H1 (cell line): ENCODE measurements around the gene BCAR1.

Experiments
- CBX5 ChIP-seq: fragments of 300-800, 300-1000 bp; sonication (generic); IDR thresholded peaks from 2 replicates; pipeline ENCODE4 v1.7.1; 2016; ENCODE audit warnings: antibody characterized with exemption, low read length, low read depth
- CEBPB ChIP-seq: IDR thresholded peaks from 2 replicates; pipeline ENCODE4 v1.6.1; 2012; ENCODE audit warnings: low read depth, low read length
- HDAC2 ChIP-seq, 2 experiments: fragments of 300-600 bp in 1 of 2; sonication (generic) in 1 of 2; IDR thresholded peaks; 2 replicates each; pipeline ENCODE4 v1.6.1; 2011 to 2012; ENCODE audit warnings: low read depth in 2 of 2, low read length in 2 of 2, mild to moderate bottlenecking in 2 of 2, moderate library complexity in 2 of 2, borderline replicate concordance in 1 of 2, inconsistent platforms in 1 of 2
- POLR2A ChIP-seq, 2 experiments: IDR thresholded peaks; 1 replicate in 1 of 2; 2 replicates in 1 of 2; pipeline ENCODE4 v1.6.1; 2011; ENCODE audit warnings: low read depth in 2 of 2, low read length in 2 of 2, mild to moderate bottlenecking in 2 of 2; ENCODE audit errors: control extremely low read depth in 1 of 2
- SUZ12 ChIP-seq: fragments of 200-600 bp; sonication (generic); IDR thresholded peaks from 2 replicates; pipeline ENCODE4 v1.6.1; 2012; ENCODE audit warnings: mild to moderate bottlenecking, inconsistent platforms, low read length, moderate library complexity, mixed read lengths
- TAF1 ChIP-seq: IDR thresholded peaks from 2 replicates; pipeline ENCODE4 v1.6.1; 2011; ENCODE audit warnings: mild to moderate bottlenecking, low read depth, low read length
- TF ChIP-seq, protein P1 (sequence below): IDR thresholded peaks from 2 replicates; pipeline ENCODE4 v1.6.1; 2012; ENCODE audit warnings: inconsistent platforms
- TF ChIP-seq, protein P2 (sequence below), 3 experiments: IDR thresholded peaks; 1 replicate in 2 of 3; 2 replicates in 1 of 3; pipeline versions ENCODE4 v1.5.1 to v1.6.1; 2011; ENCODE audit warnings: low read length in 3 of 3, mild to moderate bottlenecking in 3 of 3, inconsistent platforms in 2 of 3, low read depth in 1 of 3, moderate library complexity in 1 of 3; ENCODE audit not compliant: insufficient read depth in 1 of 3; ENCODE audit errors: control extremely low read depth in 1 of 3

DNA sequence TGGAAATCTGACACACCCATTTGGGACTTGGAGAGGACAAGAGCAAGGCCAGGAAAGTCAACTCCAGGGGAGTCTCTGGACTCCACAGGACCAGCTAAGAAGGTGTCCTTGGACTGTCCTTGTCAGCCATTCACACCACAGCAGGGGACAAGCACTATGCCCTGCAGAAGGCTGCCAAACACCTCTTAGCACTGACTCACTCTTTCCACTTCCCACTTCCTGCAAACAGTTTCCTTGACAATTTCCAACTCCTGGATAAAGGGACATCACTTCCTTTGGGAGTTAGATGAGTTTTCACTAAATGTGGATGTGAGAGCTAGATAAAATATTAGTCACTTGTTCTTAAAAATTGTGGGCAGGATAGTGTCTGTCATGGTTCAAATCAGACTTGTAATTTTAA lies 37.8 kb upstream of the BCAR1 start:
- TF ChIP-seq HDAC2 (IDR thresholded peaks at IDR 0.05; ENCODE audit: borderline replicate concordance in 1 of 2, low read depth in 2 of 2, low read length in 2 of 2) (no peak), POLR2A (IDR thresholded peaks at IDR 0.05; ENCODE audit: control extremely low read depth in 1 of 2, low read depth in 2 of 2, low read length in 2 of 2) (no peak), TAF1 (no peak), CEBPB (no peak), SUZ12 (no peak), CBX5 (no peak)
- TF ChIP-seq, protein P1, sequence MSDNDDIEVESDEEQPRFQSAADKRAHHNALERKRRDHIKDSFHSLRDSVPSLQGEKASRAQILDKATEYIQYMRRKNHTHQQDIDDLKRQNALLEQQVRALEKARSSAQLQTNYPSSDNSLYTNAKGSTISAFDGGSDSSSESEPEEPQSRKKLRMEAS = no peak
- TF ChIP-seq, protein P2, sequence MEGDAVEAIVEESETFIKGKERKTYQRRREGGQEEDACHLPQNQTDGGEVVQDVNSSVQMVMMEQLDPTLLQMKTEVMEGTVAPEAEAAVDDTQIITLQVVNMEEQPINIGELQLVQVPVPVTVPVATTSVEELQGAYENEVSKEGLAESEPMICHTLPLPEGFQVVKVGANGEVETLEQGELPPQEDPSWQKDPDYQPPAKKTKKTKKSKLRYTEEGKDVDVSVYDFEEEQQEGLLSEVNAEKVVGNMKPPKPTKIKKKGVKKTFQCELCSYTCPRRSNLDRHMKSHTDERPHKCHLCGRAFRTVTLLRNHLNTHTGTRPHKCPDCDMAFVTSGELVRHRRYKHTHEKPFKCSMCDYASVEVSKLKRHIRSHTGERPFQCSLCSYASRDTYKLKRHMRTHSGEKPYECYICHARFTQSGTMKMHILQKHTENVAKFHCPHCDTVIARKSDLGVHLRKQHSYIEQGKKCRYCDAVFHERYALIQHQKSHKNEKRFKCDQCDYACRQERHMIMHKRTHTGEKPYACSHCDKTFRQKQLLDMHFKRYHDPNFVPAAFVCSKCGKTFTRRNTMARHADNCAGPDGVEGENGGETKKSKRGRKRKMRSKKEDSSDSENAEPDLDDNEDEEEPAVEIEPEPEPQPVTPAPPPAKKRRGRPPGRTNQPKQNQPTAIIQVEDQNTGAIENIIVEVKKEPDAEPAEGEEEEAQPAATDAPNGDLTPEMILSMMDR (IDR thresholded peaks at IDR 0.05; ENCODE audit: control extremely low read depth in 1 of 3, insufficient read depth in 1 of 3, low read depth in 1 of 3, low read length in 3 of 3) = no peak
